Ishikawa (cell line): Measurements from ENCODE around the gene RIN3.

Experiments used
- CEBPB ChIP-seq: IDR thresholded peaks from 2 replicates; pipeline ENCODE4 v1.6.1; 2012
- CREB1 ChIP-seq: IDR thresholded peaks from 2 replicates; pipeline ENCODE4 v1.6.1; 2012; ENCODE audit warnings: low read depth
- EGR1 ChIP-seq: IDR thresholded peaks from 2 replicates; pipeline ENCODE4 v1.6.1; 2012
- EP300 ChIP-seq: IDR thresholded peaks from 2 replicates; pipeline ENCODE4 v1.6.1; 2012; ENCODE audit warnings: borderline replicate concordance
- NFIC ChIP-seq: IDR thresholded peaks from 2 replicates; pipeline ENCODE4 v1.6.1; 2012
- RAD21 ChIP-seq: IDR thresholded peaks from 2 replicates; pipeline ENCODE4 v1.6.1; 2012; ENCODE audit warnings: low read depth
- TCF12 ChIP-seq: IDR thresholded peaks from 2 replicates; pipeline ENCODE4 v1.6.1; 2012; ENCODE audit warnings: low read depth
- YY1 ChIP-seq: IDR thresholded peaks from 2 replicates; pipeline ENCODE4 v1.6.1; 2012; ENCODE audit warnings: low read depth
- TF ChIP-seq, protein P1 (sequence below): IDR thresholded peaks from 2 replicates; pipeline ENCODE4 v1.6.1; 2012

DNA sequence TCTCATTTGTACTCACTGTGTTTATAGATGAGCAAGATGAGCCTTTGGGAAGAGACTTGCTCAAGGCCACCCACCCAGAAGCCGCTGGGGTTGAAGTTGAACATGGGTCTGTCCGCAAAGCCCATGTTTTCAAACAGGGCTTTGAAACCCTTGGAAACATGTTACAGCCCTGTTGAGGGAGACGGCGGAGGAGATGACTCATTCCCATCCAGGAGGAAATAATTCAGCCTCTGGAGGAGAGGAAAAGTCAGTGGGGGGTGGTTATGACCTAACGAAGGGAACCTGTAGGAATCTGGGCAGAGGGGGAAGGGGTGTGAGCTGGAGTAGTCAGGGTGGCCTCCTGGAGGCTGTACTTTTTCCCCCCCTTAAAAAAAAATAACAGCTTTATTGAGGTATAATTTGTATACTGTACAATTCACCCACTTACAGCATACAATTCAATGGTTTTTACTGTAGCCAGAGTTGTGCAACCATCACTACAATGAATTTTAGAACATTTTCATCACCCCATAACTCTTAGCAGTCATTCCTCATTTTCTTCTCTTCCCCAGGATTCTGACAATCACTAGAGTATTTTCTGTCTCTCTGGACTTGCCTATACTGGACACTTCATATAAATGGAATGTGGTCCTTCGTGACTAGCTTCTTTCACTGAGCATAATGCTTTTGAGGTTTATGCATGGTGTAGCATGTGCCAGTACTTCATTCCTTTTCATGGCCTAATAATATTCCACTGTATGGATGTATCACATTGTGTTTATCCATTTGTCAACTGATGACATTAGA lies 1.9 kb upstream of the RIN3 start:
- peak; percentile 13; the same call in 1 of the 2 replicates for TF ChIP-seq NFIC
- peak; percentile 23; the same call in 1 of the 2 replicates for TF ChIP-seq RAD21
- no peak for TF ChIP-seq EGR1
- TF ChIP-seq CEBPB, result peak; percentile 66
- TF ChIP-seq TCF12, result peak; percentile 67; the same call in 1 of the 2 replicates
- no peak for TF ChIP-seq CREB1
- peak; percentile 74; the same call in 1 of the 2 replicates for TF ChIP-seq EP300
- TF ChIP-seq, protein P1, sequence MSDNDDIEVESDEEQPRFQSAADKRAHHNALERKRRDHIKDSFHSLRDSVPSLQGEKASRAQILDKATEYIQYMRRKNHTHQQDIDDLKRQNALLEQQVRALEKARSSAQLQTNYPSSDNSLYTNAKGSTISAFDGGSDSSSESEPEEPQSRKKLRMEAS, result peak; percentile 64
- TF ChIP-seq YY1, result no peak
